ENCODE measurements around the gene SMG5. TPM values are rescaled to one million over a fixed set of nuclear protein-coding genes. Genes with fewer than 3 reads are reported as not detected.
A peak's percentile ranks its signal among the peaks of the same experiment; 100 is the strongest.

SMG5 gene
- total and polyA plus RNA-seq, 2 experiments from 2014 or later, result 25.9 to 118 TPM

DNA sequence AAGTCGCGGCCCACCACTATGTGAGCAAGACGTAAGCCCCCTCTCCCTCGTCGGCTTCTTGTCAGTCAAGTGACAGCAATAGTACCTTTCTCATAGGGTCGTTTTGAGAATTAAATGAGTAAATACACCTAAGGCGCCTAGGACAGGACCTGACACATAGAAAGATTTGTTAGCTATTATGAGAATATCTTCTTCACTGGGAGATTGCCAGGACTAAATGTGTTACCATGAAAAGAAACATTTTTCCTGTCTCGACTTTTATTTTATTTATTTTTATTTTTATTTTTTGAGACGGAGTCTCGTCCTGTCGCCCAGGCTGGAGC lies 69.0 kb downstream of the SMG5 start (continued):
- TF ChIP-seq, protein P1, sequence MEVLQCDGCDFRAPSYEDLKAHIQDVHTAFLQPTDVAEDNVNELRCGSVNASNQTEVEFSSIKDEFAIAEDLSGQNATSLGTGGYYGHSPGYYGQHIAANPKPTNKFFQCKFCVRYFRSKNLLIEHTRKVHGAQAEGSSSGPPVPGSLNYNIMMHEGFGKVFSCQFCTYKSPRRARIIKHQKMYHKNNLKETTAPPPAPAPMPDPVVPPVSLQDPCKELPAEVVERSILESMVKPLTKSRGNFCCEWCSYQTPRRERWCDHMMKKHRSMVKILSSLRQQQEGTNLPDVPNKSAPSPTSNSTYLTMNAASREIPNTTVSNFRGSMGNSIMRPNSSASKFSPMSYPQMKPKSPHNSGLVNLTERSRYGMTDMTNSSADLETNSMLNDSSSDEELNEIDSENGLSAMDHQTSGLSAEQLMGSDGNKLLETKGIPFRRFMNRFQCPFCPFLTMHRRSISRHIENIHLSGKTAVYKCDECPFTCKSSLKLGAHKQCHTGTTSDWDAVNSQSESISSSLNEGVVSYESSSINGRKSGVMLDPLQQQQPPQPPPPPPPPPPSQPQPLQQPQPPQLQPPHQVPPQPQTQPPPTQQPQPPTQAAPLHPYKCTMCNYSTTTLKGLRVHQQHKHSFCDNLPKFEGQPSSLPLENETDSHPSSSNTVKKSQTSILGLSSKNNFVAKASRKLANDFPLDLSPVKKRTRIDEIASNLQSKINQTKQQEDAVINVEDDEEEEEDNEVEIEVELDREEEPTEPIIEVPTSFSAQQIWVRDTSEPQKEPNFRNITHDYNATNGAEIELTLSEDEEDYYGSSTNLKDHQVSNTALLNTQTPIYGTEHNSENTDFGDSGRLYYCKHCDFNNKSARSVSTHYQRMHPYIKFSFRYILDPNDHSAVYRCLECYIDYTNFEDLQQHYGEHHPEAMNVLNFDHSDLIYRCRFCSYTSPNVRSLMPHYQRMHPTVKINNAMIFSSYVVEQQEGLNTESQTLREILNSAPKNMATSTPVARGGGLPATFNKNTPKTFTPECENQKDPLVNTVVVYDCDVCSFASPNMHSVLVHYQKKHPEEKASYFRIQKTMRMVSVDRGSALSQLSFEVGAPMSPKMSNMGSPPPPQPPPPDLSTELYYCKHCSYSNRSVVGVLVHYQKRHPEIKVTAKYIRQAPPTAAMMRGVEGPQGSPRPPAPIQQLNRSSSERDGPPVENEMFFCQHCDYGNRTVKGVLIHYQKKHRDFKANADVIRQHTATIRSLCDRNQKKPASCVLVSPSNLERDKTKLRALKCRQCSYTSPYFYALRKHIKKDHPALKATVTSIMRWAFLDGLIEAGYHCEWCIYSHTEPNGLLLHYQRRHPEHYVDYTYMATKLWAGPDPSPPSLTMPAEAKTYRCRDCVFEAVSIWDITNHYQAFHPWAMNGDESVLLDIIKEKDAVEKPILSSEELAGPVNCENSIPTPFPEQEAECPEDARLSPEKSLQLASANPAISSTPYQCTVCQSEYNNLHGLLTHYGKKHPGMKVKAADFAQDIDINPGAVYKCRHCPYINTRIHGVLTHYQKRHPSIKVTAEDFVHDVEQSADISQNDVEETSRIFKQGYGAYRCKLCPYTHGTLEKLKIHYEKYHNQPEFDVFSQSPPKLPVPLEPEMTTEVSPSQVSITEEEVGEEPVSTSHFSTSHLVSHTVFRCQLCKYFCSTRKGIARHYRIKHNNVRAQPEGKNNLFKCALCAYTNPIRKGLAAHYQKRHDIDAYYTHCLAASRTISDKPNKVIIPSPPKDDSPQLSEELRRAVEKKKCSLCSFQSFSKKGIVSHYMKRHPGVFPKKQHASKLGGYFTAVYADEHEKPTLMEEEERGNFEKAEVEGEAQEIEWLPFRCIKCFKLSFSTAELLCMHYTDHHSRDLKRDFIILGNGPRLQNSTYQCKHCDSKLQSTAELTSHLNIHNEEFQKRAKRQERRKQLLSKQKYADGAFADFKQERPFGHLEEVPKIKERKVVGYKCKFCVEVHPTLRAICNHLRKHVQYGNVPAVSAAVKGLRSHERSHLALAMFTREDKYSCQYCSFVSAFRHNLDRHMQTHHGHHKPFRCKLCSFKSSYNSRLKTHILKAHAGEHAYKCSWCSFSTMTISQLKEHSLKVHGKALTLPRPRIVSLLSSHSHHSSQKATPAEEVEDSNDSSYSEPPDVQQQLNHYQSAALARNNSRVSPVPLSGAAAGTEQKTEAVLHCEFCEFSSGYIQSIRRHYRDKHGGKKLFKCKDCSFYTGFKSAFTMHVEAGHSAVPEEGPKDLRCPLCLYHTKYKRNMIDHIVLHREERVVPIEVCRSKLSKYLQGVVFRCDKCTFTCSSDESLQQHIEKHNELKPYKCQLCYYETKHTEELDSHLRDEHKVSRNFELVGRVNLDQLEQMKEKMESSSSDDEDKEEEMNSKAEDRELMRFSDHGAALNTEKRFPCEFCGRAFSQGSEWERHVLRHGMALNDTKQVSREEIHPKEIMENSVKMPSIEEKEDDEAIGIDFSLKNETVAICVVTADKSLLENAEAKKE (CRISPR knock-in tag; IDR thresholded peaks at IDR 0.05), result no peak
- TF ChIP-seq, protein P2, sequence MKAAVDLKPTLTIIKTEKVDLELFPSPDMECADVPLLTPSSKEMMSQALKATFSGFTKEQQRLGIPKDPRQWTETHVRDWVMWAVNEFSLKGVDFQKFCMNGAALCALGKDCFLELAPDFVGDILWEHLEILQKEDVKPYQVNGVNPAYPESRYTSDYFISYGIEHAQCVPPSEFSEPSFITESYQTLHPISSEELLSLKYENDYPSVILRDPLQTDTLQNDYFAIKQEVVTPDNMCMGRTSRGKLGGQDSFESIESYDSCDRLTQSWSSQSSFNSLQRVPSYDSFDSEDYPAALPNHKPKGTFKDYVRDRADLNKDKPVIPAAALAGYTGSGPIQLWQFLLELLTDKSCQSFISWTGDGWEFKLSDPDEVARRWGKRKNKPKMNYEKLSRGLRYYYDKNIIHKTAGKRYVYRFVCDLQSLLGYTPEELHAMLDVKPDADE (IDR thresholded peaks at IDR 0.05), result no peak
- no peak for TF ChIP-seq STAT1 (IDR thresholded peaks at IDR 0.05; ENCODE audit: unreplicated experiment)

DNA sequence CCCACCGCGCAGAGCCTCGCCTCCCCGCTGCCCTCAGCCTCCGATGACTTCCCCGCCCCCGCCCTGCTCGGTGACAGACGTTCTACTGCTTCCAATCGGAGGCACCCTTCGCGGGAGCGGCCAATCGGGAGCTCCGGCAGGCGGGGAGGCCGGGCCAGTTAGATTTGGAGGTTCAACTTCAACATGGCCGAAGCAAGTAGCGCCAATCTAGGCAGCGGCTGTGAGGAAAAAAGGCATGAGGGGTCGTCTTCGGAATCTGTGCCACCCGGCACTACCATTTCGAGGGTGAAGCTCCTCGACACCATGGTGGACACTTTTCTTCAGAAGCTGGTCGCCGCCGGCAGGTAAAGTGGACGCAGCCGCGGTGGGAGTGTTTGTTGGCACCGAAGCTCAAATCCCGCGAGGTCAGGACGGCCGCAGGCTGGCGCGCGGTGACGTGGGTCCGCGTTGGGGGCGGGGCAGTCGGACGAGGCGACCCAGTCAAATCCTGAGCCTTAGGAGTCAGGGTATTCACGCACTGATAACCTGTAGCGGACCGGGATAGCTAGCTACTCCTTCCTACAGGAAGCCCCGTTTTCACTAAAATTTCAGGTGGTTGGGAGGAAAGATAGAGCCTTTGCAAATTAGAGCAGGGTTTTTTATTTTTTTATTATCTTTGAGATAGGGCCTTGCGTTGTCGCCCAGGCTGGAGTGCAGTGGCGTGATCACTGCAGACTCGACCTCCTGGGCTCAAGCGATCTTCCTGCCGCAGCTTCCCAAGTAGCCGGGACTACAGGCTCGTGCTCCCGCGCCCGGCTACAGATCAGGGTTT lies 69.6 kb downstream of the SMG5 start, which contains the start of gene PMF1:
Gene PMF1, plus strand, starts transcription at position 175 of the 811 bp plus-strand sequence. Its CDS starts 9 bp downstream, at position 184.
- peak within 1 kb of the TSS; percentile 100 for H3K27ac Mint-ChIP-seq
- H3K36me3 Mint-ChIP-seq (ENCODE audit: low read depth), result peaks cover 21% of the 10 kb centered on the region
- TF ChIP-seq, protein P3, sequence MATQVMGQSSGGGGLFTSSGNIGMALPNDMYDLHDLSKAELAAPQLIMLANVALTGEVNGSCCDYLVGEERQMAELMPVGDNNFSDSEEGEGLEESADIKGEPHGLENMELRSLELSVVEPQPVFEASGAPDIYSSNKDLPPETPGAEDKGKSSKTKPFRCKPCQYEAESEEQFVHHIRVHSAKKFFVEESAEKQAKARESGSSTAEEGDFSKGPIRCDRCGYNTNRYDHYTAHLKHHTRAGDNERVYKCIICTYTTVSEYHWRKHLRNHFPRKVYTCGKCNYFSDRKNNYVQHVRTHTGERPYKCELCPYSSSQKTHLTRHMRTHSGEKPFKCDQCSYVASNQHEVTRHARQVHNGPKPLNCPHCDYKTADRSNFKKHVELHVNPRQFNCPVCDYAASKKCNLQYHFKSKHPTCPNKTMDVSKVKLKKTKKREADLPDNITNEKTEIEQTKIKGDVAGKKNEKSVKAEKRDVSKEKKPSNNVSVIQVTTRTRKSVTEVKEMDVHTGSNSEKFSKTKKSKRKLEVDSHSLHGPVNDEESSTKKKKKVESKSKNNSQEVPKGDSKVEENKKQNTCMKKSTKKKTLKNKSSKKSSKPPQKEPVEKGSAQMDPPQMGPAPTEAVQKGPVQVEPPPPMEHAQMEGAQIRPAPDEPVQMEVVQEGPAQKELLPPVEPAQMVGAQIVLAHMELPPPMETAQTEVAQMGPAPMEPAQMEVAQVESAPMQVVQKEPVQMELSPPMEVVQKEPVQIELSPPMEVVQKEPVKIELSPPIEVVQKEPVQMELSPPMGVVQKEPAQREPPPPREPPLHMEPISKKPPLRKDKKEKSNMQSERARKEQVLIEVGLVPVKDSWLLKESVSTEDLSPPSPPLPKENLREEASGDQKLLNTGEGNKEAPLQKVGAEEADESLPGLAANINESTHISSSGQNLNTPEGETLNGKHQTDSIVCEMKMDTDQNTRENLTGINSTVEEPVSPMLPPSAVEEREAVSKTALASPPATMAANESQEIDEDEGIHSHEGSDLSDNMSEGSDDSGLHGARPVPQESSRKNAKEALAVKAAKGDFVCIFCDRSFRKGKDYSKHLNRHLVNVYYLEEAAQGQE (IDR thresholded peaks at IDR 0.05; ENCODE audit: unreplicated experiment), result no peak
- TF ChIP-seq NANOG (IDR thresholded peaks at IDR 0.05; ENCODE audit: borderline replicate concordance) (no peak), CREB1 (CRISPR knock-in tag; IDR thresholded peaks at IDR 0.05; ENCODE audit: low read depth) (peak; percentile 93), ZNF114 (CRISPR knock-in tag; IDR thresholded peaks at IDR 0.05) (no peak), JUNB (IDR thresholded peaks at IDR 0.05; ENCODE audit: unreplicated experiment) (no peak)
- TF ChIP-seq, protein P4, sequence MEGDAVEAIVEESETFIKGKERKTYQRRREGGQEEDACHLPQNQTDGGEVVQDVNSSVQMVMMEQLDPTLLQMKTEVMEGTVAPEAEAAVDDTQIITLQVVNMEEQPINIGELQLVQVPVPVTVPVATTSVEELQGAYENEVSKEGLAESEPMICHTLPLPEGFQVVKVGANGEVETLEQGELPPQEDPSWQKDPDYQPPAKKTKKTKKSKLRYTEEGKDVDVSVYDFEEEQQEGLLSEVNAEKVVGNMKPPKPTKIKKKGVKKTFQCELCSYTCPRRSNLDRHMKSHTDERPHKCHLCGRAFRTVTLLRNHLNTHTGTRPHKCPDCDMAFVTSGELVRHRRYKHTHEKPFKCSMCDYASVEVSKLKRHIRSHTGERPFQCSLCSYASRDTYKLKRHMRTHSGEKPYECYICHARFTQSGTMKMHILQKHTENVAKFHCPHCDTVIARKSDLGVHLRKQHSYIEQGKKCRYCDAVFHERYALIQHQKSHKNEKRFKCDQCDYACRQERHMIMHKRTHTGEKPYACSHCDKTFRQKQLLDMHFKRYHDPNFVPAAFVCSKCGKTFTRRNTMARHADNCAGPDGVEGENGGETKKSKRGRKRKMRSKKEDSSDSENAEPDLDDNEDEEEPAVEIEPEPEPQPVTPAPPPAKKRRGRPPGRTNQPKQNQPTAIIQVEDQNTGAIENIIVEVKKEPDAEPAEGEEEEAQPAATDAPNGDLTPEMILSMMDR (conservative IDR thresholded peaks at IDR 0.05; ENCODE audit: low read depth in 2 of 2), result no peak

More for the DNA sequence above, 69.6 kb downstream of the SMG5 start, which contains the start of gene PMF1:
- Mint-ChIP-seq H3K4me1 (peaks cover 28% of the 10 kb centered on the region), H3K27me3 (ENCODE audit: insufficient read depth, low read depth, poor library complexity) (peaks cover 11% of the 10 kb centered on the region), H3K9me3 (no peaks in the 10 kb centered on the region), H3K4me3 (peak within 1 kb of the TSS; percentile 96)
- DNase-seq (ENCODE audit: low spot score) (peak; percentile 99), ATAC-seq (peak; percentile 95)
- H3K27me3 ChIP-seq (ENCODE audit: insufficient read depth), result no peaks in the 10 kb centered on the region
- no peaks in the 10 kb centered on the region for H3K9me2 ChIP-seq (ENCODE audit: insufficient read depth)
- peak within 1 kb of the TSS; percentile 64 for H3K4me3 ChIP-seq
- H4K20me1 ChIP-seq (replicated peaks; ENCODE audit: insufficient read depth), result peaks cover 8% of the 10 kb centered on the region; the same call in 1 of the 2 replicates
- H3K4me1 ChIP-seq (ENCODE audit: insufficient read depth), result peaks cover 33% of the 10 kb centered on the region
- peaks cover 44% of the 10 kb centered on the region for H3K79me2 ChIP-seq (replicated peaks; ENCODE audit: insufficient read depth)
- H3K4me2 ChIP-seq, result peak within 1 kb of the TSS; percentile 98
- peak within 1 kb of the TSS; percentile 96 for H3K27ac ChIP-seq (ENCODE audit: low read depth)
- peaks cover 11% of the 10 kb centered on the region; the same call in 1 of the 2 replicates for H3F3A ChIP-seq (replicated peaks; ENCODE audit: low read depth)
- no peak within 1 kb of the TSS for H2AFZ ChIP-seq
- 0 out of 2 replicates have a peak, but pooled peaks cover 5% of the 10 kb centered on the region for H3K36me3 ChIP-seq (ENCODE audit: insufficient read depth)

All from GM23338 (cell line).